OCI-LY3 (cell line): ENCODE results near the gene ESPL1.

Source experiments
- EZH2phosphoT487 ChIP-seq: fragments of 200-600 bp; shearing (Covaris generic); IDR thresholded peaks from 2 replicates; pipeline ENCODE4 v1.6.1; 2018; ENCODE audit warnings: antibody characterized with exemption, mixed run types, low read depth
- TF ChIP-seq, protein P1 (sequence below): fragments of 200-600, 300-600 bp; sonication (generic); IDR thresholded peaks from 2 replicates; pipeline ENCODE4 v1.5.1; 2014; ENCODE audit warnings: antibody characterized with exemption, low read length, low read depth

DNA sequence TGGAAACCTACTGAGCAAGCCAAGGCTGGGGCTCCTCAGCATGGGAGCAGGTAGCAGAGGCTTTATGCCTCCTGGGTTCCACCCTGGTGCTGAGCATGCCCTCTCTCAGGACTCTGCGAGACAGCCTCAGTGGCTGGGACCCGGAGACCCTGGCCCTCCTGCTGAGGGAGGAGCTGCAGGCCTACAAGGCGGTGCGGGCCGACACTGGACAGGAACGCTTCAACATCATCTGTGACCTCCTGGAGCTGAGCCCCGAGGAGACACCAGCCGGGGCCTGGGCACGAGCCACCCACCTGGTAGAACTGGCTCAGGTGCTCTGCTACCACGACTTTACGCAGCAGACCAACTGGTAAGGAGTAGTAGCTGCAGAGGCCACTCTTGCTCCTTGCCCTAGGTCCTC, 8.4 kb downstream of the ESPL1 start:
- TF ChIP-seq EZH2phosphoT487 = no peak
- TF ChIP-seq, protein P1, sequence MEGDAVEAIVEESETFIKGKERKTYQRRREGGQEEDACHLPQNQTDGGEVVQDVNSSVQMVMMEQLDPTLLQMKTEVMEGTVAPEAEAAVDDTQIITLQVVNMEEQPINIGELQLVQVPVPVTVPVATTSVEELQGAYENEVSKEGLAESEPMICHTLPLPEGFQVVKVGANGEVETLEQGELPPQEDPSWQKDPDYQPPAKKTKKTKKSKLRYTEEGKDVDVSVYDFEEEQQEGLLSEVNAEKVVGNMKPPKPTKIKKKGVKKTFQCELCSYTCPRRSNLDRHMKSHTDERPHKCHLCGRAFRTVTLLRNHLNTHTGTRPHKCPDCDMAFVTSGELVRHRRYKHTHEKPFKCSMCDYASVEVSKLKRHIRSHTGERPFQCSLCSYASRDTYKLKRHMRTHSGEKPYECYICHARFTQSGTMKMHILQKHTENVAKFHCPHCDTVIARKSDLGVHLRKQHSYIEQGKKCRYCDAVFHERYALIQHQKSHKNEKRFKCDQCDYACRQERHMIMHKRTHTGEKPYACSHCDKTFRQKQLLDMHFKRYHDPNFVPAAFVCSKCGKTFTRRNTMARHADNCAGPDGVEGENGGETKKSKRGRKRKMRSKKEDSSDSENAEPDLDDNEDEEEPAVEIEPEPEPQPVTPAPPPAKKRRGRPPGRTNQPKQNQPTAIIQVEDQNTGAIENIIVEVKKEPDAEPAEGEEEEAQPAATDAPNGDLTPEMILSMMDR = no peak
